Measurements from ENCODE around the gene MCC. TPM values are rescaled to one million over a fixed set of nuclear protein-coding genes. Genes with fewer than 3 reads are reported as not detected.

MCC gene
- total RNA-seq, 1 experiment from 2014 or later = 23.5 TPM

DNA sequence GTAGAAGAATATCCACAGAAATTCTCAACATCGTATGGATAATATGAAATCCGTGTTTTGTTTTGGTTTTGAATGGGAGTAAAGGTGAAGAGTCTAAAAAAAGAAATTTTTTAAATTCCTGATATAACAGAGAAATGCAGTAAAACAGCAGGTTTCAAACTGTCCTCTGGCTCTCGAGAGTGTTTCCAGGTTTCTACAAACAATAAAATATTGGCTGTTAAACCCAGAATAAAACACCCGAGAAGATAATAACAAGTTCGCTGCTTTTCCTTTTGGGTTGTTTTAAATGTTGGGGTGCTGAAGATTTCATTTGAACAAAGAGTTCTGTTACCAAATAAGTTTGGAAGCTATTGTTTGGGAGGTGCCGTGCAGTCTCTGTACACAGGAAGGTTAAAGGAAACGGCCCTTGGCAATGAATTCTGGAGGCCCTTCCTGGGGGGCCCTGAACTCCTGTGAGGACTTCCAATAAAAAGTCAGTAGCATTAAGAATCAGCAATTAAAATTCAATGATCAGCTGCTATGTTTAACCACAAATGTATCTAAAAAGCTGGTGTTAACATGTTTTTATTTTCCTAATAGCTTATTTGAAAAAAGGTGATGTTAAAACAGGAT is 269.2 kb downstream of the MCC start:
- DNase-seq (ENCODE audit: low spot score) (no peak), ATAC-seq (no peak)
- no peaks in the 10 kb centered on the region for H3K27me3 Mint-ChIP-seq (ENCODE audit: low read depth)
- CTCF ChIA-PET = no interaction called here
- no peak overlapping the region for H3K4me3 Mint-ChIP-seq
- POLR2A ChIA-PET = no interaction called here
- H3K9me3 Mint-ChIP-seq = peaks cover 21% of the 10 kb centered on the region
- H3K4me1 Mint-ChIP-seq = peaks cover 80% of the 10 kb centered on the region
- TF ChIP-seq, protein P1, sequence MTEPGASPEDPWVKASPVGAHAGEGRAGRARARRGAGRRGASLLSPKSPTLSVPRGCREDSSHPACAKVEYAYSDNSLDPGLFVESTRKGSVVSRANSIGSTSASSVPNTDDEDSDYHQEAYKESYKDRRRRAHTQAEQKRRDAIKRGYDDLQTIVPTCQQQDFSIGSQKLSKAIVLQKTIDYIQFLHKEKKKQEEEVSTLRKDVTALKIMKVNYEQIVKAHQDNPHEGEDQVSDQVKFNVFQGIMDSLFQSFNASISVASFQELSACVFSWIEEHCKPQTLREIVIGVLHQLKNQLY (CRISPR knock-in tag; IDR thresholded peaks at IDR 0.05) = no peak
- TF ChIP-seq TEAD4 (CRISPR knock-in tag; IDR thresholded peaks at IDR 0.05) (no peak), HMGA2 (CRISPR knock-in tag; IDR thresholded peaks at IDR 0.05) (no peak)
- TF ChIP-seq, protein P2, sequence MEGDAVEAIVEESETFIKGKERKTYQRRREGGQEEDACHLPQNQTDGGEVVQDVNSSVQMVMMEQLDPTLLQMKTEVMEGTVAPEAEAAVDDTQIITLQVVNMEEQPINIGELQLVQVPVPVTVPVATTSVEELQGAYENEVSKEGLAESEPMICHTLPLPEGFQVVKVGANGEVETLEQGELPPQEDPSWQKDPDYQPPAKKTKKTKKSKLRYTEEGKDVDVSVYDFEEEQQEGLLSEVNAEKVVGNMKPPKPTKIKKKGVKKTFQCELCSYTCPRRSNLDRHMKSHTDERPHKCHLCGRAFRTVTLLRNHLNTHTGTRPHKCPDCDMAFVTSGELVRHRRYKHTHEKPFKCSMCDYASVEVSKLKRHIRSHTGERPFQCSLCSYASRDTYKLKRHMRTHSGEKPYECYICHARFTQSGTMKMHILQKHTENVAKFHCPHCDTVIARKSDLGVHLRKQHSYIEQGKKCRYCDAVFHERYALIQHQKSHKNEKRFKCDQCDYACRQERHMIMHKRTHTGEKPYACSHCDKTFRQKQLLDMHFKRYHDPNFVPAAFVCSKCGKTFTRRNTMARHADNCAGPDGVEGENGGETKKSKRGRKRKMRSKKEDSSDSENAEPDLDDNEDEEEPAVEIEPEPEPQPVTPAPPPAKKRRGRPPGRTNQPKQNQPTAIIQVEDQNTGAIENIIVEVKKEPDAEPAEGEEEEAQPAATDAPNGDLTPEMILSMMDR (IDR thresholded peaks at IDR 0.05) = no peak
- peaks cover 17% of the 10 kb centered on the region for H3K36me3 Mint-ChIP-seq
- H3K27ac Mint-ChIP-seq = peak overlapping the region; percentile 69; the same call in 1 of the 2 replicates

DNA sequence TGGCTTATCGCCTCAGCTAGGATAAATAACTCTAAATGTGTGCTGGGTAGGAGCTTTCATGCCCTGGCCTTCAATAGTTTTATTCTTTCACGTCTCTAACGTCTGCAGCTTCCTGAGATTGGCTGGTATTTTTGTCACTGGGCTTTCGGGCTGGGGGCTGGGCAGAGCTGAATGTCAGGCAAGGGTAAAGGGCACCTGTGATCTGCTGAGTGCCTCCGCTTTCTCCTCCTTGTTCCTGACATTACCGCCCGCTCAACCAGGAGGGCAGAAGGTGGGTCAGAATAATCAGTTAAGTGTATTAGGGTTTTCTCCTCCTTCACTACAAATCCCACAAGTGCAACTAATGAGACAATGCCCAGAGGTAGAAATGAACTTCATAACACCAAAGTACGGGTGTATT is 270.1 kb downstream of the MCC start:
- H3K9me3 Mint-ChIP-seq = peaks cover 21% of the 10 kb centered on the region
- DNase-seq (ENCODE audit: low spot score) (no peak), ATAC-seq (peak; percentile 16)
- POLR2A ChIA-PET = no interaction called here
- peak overlapping the region; percentile 78 for H3K27ac Mint-ChIP-seq
- CTCF ChIA-PET = interaction anchor here (0.7 to 1.2 kb wide), 3 partner anchors 13 to 394 kb away, joined by 3 to 4 read pairs (median 3); no protein-coding TSS in a partner anchor
- TF ChIP-seq ETV6 (CRISPR knock-in tag; IDR thresholded peaks at IDR 0.05) (no peak), ZNF423 (CRISPR knock-in tag; IDR thresholded peaks at IDR 0.05) (no peak), FOXK1 (CRISPR knock-in tag; IDR thresholded peaks at IDR 0.05) (no peak), IRF2 (CRISPR knock-in tag; IDR thresholded peaks at IDR 0.05; ENCODE audit: borderline replicate concordance, low read depth) (no peak), JUN (CRISPR knock-in tag; IDR thresholded peaks at IDR 0.05) (no peak), NFYB (CRISPR knock-in tag; conservative IDR thresholded peaks at IDR 0.05; ENCODE audit: low read depth) (no peak), ZBTB21 (CRISPR knock-in tag; IDR thresholded peaks at IDR 0.05; ENCODE audit: borderline replicate concordance) (no peak)
- TF ChIP-seq, protein P3, sequence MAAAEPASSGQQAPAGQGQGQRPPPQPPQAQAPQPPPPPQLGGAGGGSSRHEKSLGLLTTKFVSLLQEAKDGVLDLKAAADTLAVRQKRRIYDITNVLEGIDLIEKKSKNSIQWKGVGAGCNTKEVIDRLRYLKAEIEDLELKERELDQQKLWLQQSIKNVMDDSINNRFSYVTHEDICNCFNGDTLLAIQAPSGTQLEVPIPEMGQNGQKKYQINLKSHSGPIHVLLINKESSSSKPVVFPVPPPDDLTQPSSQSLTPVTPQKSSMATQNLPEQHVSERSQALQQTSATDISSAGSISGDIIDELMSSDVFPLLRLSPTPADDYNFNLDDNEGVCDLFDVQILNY (CRISPR knock-in tag; IDR thresholded peaks at IDR 0.05) = no peak
- TF ChIP-seq, protein P4, sequence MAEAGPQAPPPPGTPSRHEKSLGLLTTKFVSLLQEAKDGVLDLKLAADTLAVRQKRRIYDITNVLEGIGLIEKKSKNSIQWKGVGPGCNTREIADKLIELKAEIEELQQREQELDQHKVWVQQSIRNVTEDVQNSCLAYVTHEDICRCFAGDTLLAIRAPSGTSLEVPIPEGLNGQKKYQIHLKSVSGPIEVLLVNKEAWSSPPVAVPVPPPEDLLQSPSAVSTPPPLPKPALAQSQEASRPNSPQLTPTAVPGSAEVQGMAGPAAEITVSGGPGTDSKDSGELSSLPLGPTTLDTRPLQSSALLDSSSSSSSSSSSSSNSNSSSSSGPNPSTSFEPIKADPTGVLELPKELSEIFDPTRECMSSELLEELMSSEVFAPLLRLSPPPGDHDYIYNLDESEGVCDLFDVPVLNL (CRISPR knock-in tag; IDR thresholded peaks at IDR 0.05; ENCODE audit: borderline replicate concordance, low read depth) = no peak
- TF ChIP-seq, protein P2 (IDR thresholded peaks at IDR 0.05) = no peak
- TF ChIP-seq, protein P5, sequence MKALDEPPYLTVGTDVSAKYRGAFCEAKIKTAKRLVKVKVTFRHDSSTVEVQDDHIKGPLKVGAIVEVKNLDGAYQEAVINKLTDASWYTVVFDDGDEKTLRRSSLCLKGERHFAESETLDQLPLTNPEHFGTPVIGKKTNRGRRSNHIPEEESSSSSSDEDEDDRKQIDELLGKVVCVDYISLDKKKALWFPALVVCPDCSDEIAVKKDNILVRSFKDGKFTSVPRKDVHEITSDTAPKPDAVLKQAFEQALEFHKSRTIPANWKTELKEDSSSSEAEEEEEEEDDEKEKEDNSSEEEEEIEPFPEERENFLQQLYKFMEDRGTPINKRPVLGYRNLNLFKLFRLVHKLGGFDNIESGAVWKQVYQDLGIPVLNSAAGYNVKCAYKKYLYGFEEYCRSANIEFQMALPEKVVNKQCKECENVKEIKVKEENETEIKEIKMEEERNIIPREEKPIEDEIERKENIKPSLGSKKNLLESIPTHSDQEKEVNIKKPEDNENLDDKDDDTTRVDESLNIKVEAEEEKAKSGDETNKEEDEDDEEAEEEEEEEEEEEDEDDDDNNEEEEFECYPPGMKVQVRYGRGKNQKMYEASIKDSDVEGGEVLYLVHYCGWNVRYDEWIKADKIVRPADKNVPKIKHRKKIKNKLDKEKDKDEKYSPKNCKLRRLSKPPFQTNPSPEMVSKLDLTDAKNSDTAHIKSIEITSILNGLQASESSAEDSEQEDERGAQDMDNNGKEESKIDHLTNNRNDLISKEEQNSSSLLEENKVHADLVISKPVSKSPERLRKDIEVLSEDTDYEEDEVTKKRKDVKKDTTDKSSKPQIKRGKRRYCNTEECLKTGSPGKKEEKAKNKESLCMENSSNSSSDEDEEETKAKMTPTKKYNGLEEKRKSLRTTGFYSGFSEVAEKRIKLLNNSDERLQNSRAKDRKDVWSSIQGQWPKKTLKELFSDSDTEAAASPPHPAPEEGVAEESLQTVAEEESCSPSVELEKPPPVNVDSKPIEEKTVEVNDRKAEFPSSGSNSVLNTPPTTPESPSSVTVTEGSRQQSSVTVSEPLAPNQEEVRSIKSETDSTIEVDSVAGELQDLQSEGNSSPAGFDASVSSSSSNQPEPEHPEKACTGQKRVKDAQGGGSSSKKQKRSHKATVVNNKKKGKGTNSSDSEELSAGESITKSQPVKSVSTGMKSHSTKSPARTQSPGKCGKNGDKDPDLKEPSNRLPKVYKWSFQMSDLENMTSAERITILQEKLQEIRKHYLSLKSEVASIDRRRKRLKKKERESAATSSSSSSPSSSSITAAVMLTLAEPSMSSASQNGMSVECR (CRISPR knock-in tag; IDR thresholded peaks at IDR 0.05; ENCODE audit: borderline replicate concordance) = no peak
- H3K4me3 Mint-ChIP-seq = peak overlapping the region; percentile 6; the same call in 1 of the 2 replicates
- peaks cover 72% of the 10 kb centered on the region for H3K4me1 Mint-ChIP-seq
- no peaks in the 10 kb centered on the region for H3K27me3 Mint-ChIP-seq (ENCODE audit: low read depth)
- H3K36me3 Mint-ChIP-seq = peaks cover 17% of the 10 kb centered on the region
